Activated T-helper 1 cell treated with anti-CD3 and anti-CD28 coated beads, Interleukin-2, amount 50 U/mL, for 16 hours (primary cell): Measurements from ENCODE around the gene MKRN1.
"Not testable (repeated sequence)": the region's sequence is repeated elsewhere in the genome, so short reads cannot be mapped to it uniquely, and the experiment has no call there.

Source experiments
- DNase-seq, 2 donors: peaks; one replicate each; pipeline ENCODE4 v3.0.0-alpha.2; 2020; ENCODE audit warnings: low read depth in 1 of 2, low spot score in 1 of 2

Gene MKRN1

DNA sequence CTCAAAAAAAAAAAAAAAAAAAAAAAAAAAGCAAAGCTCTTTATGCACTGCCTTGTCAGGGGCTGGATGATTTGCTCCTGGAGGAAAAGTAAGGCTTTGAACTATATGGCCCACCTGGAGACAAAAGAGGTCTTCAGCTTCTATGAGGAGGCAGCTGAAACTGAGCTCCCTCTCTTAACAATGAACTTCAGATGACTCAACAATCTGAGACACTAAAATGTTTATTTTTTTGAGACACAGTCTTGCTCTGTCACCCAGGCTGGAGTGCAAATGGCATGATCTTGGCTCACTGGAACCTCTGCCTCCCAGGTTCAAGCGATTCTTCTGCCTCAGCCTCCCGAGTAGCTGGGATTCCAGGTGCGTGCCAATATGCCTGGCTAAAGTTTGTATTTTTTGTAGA is 38.7 kb downstream of the MKRN1 start:
- no peak for DNase-seq

DNA sequence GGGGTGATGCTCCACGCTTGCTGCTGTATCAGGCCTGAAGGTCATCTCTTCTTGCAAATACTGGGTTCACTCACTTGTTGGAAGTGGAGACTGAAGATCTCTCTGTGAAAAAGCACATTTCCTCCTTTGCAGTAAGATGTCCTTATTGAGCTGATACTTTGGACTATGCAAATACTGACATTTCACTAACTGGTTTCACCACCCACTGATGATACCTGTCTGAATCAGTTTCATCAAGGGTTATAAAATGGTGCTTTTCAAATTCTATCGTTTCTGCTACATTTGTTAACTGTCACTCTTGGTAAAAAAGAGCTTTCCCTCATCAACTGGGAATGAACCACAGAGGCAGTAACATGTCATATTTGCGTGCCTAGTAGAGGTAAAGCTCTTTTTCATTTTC is 39.9 kb downstream of the MKRN1 start:
- no peak for DNase-seq

DNA sequence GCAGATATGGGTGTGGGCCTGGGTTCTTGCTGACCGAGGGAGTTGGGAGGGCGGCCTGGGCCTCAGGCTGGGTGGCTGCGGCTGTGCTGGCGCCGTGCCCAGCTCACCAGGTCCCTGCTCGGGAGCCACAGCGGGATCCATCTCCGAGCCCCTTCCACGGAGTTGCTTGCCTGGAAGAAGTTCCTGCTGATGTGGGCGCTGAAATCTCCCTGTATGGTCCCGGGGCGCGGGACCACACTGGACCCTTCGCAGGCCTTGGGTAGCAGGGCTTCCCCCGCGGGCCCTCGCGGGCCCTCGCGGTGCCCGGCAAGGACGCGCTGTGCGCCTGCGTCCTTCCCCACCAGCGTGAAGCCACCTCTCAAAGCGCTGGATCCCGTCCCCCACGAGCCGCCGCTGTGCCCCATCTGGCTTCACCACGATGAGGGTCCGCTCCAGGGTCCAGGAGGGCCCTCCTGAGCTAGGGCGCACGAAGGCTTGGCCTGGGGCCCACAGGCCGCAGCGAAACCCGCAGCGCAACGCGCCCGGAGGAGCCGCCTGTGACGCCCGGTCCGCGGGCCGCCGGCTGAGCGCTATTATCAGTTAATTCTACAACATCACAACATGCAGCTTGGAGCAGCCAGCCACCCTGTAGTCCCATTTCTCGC is 43.9 kb downstream of the MKRN1 start:
- no peak for DNase-seq

DNA sequence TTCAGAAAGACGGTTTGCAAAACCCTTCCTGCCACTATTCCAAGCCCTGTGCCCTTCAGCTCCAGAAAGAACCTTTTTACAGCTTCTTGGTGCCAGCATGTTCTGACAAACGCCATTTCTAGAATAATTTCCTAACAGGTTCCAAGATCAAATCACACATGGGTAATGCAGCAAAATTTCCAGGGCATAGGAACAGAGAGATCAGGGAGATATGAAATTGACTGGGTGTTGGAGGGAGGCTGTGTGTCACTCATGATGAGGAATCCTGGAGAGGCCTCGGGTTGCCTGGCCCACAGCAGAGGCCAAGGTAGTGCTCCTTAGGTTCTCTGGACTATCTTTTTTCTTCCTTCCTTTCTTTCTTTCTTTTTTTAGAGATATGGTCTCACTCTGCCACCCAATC is 45.9 kb downstream of the MKRN1 start:
- no peak for DNase-seq

DNA sequence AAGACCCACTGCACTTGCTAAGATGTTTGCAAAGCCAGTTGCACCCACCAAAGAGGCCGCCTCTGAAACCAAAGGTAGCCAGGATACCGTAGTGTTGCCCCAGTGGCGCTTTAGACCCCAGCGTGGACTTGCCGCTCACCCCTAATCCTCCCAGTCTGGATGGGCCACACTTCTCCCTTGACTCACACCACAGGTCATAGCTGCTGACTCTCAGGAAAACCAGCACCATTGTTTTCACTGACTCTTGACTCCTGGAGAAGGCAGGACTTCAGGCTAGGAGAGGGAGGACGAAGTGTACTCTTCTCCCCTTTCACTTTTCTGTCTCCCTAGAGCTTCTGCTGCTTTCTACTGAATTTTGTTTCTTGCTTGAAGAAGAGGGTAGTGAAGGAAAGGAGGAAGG is 53.2 kb downstream of the MKRN1 start:
- DNase-seq, result no peak

DNA sequence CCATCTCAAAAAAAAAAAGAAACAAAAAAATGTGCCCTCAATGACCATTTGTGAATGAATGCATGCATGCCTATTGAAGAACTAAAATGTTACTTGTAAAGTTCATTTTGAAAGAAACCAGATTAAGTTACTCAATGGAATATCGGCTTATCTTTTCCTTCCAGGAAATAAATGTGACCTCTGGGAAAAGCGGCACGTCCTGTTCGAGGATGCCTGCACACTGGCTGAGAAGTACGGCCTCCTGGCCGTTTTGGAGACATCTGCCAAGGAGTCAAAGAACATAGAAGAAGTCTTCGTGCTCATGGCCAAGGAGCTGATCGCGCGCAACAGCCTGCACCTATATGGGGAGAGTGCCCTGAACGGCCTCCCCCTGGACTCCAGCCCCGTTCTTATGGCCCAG is 53.6 kb downstream of the MKRN1 start:
- DNase-seq, result no peak

DNA sequence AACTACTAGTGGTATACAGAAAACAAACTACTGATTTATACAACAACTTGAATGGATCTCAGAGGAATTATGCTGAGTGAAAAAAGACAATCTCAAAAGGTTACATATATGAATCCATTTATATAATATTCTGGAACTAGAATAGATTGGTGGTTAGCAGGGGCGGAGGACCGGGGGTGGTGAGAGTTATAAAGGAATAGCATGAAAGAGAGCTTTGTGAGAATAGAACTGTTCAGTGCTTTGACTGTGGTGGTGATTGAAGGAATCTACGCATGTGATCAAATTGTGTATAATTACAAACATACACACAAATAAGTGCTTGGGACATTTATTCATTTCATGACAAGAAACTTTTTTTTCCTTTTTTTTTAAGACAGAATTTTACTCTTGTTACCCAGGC is 55.8 kb downstream of the MKRN1 start:
- no peak for DNase-seq

DNA sequence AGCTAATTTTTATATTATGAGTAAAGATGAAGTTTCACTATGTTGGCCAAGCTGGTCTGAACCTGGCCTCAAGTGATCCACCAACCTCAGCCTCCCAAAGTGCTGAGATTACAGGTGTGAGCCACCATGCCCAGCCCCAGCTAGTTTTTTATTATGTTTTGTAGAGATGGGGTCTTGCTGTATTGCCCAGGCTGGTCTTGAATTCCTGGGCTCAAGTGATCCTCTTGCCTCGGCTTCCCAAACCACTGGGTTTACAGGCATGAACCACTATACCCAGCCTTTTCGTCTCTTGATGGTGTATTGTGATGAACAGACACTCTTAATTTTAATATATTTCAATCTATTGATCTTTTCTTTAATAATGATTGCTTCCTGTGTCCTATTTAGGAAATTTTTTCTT is 57.8 kb downstream of the MKRN1 start:
- DNase-seq, result no peak

DNA sequence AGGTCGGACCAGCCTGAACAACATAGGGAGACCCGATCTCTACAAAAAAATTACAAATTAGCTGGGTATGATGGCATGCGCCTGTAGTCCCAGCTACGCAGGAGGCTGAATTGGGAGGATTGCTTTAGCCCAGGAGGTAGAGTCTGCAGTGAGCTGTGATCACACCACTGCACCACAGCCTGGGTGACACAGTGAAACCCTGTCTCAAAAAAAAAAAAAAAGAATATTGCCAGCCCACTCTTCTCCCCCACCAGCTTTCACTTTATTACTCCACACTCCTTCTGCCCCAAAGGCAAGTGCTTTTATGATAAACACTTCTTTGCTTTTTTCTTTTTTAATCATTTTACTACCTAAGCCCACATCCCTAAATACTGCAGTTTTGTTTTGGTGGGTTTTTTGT is 60.7 kb downstream of the MKRN1 start:
- DNase-seq, result no peak

DNA sequence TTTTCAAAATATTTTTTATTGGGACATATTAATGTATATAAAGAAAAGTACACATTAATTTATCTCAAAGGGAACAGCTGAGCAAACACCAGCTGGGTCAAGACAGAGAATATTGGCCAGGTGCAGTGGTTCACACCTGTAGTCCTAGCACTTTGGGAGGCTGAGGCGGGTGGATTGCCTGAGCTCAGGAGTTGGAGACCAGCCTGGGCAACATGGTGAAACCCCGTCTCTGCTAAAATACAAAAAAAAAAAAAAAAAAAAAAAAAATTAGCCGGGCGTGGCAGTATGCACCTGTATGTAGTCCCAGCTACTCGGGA is 61.2 kb downstream of the MKRN1 start:
- DNase-seq, result not testable (repeated sequence)

DNA sequence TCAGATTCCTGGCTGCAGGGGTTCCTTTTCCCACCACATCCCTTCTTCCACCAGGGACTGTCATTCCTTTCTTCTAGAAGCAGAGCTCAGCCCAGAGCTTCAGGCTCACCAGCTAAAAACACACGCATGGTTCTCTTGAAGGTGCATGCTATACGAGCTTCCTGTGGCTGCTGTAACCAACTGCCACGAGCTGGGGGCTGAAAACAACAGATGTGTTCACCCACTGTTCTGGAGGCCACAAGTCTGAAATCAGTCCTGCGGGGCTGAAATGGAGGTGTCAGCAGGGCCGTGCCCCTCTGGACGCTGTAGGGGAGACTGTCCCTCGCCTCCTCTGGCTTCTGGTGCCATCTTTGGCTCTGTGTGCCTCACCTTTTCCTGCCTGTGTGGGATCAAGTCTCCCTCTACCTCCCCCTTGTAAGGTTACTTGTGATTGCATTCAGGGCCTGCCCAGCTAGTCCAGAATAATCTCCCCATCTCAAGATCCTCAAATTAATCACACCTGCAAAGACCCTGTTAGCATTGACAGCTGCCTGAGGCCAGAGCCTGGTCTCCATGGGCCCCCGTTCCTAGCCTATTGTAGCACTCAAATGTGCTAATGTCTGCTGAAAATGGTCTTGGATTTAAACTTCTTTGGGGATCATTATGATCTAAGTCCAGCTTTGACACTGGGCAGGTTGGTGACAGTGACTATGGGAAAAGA is 61.7 kb downstream of the MKRN1 start:
- DNase-seq, result no peak

DNA sequence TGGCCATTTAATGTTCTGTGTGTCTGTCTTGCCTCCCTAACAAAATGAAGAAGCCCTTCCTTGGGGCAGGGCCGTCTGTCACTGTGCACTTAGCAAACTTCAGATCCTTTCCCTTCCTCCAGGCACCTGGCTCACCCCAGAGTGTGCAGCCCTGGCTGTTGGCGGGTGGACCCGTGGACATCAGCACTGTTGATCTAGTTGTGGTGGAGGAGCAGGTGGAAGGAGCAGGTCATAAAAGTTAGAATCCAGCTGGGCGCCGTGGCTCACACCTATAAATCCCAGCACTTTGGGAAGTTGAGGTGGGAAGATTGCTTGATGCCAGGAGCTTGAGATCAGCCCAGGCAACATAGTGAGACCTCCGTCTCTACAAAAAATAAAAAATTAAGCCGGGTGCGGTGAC is 62.7 kb downstream of the MKRN1 start:
- no peak for DNase-seq

DNA sequence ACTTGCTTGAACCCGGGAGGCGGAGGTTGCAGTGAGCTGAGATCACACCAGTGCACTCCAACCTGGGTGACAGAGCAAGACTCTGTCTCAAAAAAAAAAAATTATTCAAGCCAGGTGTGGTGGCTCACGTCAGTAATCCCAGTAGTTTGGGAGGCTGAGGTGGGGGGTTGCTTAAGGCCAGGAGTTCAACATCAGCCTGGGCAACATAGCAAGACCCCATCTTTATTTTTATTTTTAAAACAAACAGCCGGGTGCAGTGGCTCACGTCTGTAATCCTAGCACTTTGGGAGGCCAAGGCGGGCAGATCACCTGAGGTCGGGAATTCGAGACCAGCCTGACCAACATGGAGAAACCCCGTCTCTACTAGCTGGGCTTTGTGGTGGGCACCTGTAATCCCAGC is 63.5 kb downstream of the MKRN1 start:
- not testable (repeated sequence) for DNase-seq

DNA sequence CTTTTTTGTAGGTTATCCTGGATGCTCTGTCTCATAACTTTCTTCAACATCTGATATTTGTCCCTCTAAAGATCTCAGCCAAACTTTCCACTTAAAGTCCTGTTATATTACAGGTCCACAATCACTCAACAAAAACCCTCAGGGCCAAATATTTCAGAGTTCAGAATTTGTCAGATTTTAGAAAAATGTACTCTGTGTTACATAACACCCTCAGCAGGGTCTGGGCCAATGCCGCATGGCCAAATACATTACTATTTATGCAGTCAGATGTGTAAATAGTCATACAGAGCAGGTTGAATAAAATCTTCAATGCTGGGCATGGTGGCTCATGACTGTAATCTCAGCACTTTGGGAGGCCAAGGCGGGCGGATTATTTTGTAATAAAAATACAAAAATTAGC is 63.9 kb downstream of the MKRN1 start:
- no peak for DNase-seq

DNA sequence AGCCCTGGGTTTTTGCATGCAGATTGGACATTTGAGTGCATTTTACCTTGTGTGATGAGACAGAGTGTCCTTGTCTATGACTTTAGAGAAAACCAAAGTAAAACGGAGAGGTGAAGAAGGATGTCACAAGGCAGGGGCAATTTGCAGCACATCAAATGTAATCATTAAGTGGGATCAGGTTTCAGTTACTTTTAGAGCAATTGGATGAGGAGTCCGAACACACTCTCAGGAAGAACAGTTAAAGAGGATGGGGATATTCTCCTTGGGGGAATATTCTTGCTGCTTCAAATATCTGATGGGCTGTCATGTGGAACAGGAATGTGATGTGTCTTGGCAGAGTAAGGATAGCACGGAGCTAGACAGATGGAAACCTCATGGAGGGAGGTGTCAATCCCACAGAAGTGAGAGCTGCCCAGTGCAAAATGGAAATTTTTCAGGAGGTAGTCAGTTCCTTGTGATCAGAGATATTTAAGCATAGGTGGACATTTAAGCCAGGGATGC is 74.7 kb downstream of the MKRN1 start:
- DNase-seq, result no peak

DNA sequence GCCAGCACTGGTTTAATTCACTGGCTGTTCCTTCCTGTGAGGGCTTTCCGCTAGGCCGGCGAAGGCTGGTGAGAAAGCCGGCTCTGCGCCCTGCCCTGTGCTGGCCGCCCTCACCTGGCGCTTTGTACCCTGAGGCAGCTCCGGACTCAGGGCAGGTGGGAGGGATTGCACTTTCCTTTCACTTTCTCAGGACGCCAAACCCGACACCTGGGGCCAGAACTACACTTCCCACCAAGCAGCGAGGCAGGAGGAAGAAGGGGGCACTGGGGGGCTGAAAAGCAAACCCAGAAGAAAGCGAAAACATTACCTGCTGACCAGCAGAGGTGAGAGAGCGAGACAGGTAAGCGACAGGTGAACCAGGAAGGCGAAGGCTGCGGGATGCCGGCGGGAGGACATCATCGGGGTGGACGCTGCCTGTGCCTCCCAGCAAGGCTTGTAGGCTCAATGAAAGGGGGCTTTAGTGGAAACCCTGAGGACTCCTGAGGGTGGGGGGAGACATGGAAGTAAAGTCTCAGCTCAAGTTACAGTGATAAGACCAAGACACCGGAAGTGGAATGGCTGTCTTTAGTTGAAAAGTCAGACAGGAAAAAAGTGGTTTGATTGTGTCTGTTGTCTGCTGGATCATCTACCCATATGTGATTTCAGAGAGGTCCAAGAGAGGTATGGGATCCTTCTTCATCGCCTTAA is 75.3 kb downstream of the MKRN1 start, which contains the start of gene RAB19:
Gene RAB19, plus strand, starts transcription at position 181 of the 687 bp plus-strand sequence. CDS start 3,589 bp downstream, outside the sequence.
- peak; percentile 23 for DNase-seq
